Activated T-cell treated with anti-CD3 and anti-CD28 coated beads, Interleukin-2, amount 50 U/mL, for 1 hour (primary cell): ENCODE results near the gene OR52M1.

Experiments
- DNase-seq: peaks from one replicate; pipeline ENCODE4 v3.0.0-alpha.2; 2020

The OR52M1 gene

GRCh38 chr11:4576880-4577279, 31.9 kb downstream of the OR52M1 start:
- no peak for DNase-seq

- DNase-seq = no peak
These were observed 32.8 kb downstream of the OR52M1 start for GRCh38 chr11:4577761-4578160.

- no peak for DNase-seq
These were observed 33.6 kb downstream of the OR52M1 start for GRCh38 chr11:4578624-4579023.

GRCh38 chr11:4580124-4580523, 35.1 kb downstream of the OR52M1 start:
- no peak for DNase-seq

GRCh38 chr11:4581443-4581842, 36.5 kb downstream of the OR52M1 start, which contains the start of gene OR52I2:
Gene OR52I2 (plus strand): TSS chr11:4581743.
- DNase-seq = no peak

- no peak for DNase-seq
These were observed 44.0 kb downstream of the OR52M1 start for GRCh38 chr11:4589017-4589416.

- no peak for DNase-seq
These were observed 48.7 kb downstream of the OR52M1 start, which contains the start of gene OR52I1 for GRCh38 chr11:4593739-4594138. Gene OR52I1 (plus strand): TSS chr11:4594039. CDS start chr11:4594039, 0 bp downstream.
